Lower leg skin (tissue), 4 donors: ENCODE results near the gene EGLN2. TPM values are rescaled to one million over a fixed set of nuclear protein-coding genes. Genes with fewer than 3 reads are reported as not detected.

Experiments used
- DNase-seq, 2 donors: peaks; one replicate each; pipeline ENCODE4 v3.0.0-alpha.2; 2019; ENCODE audit warnings: low spot score in 2 of 2
- H3K4me3 ChIP-seq: fragments of 200-600 bp; sonication (generic); 2 replicates; pipeline ENCODE4 v1.5.1; 2017; ENCODE audit warnings: mild to moderate bottlenecking, low read depth; ENCODE audit not compliant: poor library complexity, severe bottlenecking
- CTCF ChIP-seq, 3 donors: fragments of 450-650 bp; IDR thresholded peaks; one replicate each; pipeline ENCODE4 v1.5.1; 2016; ENCODE audit warnings: antibody characterized with exemption in 3 of 3, mild to moderate bottlenecking in 3 of 3, moderate library complexity in 2 of 3
- POLR2A ChIP-seq, 2 donors: fragments of 450-650 bp; IDR thresholded peaks; one replicate each; pipeline ENCODE4 v1.6.1; 2016 to 2017; ENCODE audit warnings: antibody characterized with exemption in 2 of 2, mild to moderate bottlenecking in 1 of 2, moderate library complexity in 1 of 2
- WGBS, 2 donors: methylation state at CpG; one replicate each; pipeline ENCODE4 v1.1.5; 2018; 5-methylcytosine and 5-hydroxymethylcytosine counted together
- intact Hi-C: fragments of 100-400 bp; cut with DNase I; formaldehyde crosslinking; loops from one replicate; pipeline ENCODE4 v1.15.0; 2023; ENCODE audit warnings: low total_unique reads
- total RNA-seq, 4 donors: library from RNA; depleted of rRNA; stranded (reverse); fragments of >200 nt; gene quantifications; one replicate each; pipeline ENCODE4 v1.1.0, GENCODE V29; 2016

The EGLN2 gene
- total RNA-seq, 4 donors from 2014 or later, result 34.4 to 52.8 (median 45.1) TPM

DNA sequence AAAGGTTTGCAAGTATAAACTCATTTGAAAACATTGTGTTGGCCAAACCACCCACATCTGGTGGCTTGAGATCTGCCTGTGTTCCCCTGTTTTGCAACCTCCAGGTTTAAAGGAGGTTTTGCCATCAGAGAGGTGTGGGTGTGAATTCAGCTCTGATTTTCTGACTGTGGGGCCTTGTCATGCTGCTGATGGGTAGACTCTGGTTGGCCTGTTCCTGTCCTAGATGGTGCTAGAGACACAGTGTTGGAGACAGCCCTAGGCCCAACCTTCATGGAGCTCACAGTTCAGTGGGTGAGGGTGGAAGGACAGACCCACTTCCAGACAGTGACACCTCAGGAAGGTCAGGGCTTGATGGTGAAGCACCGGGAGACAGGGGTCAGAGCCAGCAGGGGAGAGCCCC lies 13.5 kb upstream of the EGLN2 start:
- WGBS, 2 donors, result 72 to 100% methylated on average over 1 of the region's 1 CpG
- no peak for DNase-seq
- H3K4me3 ChIP-seq, result no peak overlapping the region
- intact Hi-C loops, result no loop called here
- TF ChIP-seq CTCF (IDR thresholded peaks at IDR 0.05) (no peak), POLR2A (IDR thresholded peaks at IDR 0.05) (no peak)

- intact Hi-C loops, result no loop called here
- H3K4me3 ChIP-seq, result no peak overlapping the region
- WGBS, 2 donors, result 91 to 94% methylated on average over 24 to 25 of the region's 25 CpGs
- TF ChIP-seq CTCF (IDR thresholded peaks at IDR 0.05) (no peak), POLR2A (IDR thresholded peaks at IDR 0.05) (no peak)
- no peak for DNase-seq
These were observed 12.6 kb upstream of the EGLN2 start for GRCh38 chr19:40786060-40787037.

- H3K4me3 ChIP-seq, result no peak overlapping the region
- DNase-seq, result no peak
- whole genome bisulfite sequencing, 2 donors, result 71 to 95% methylated on average over 7 of the region's 7 CpGs
- TF ChIP-seq POLR2A (IDR thresholded peaks at IDR 0.05), result no peak
- no peak for TF ChIP-seq CTCF (IDR thresholded peaks at IDR 0.05)
- intact Hi-C loops, result no loop called here
These were observed 7.6 kb upstream of the EGLN2 start for GRCh38 chr19:40791349-40791748.

GRCh38 chr19:40791996-40792395 lies 7.0 kb upstream of the EGLN2 start:
- no peak overlapping the region for H3K4me3 ChIP-seq
- no peak for DNase-seq
- TF ChIP-seq POLR2A (IDR thresholded peaks at IDR 0.05) (no peak), CTCF (IDR thresholded peaks at IDR 0.05) (no peak)
- intact Hi-C loops, result no loop called here
- WGBS, 2 donors, result 62 to 69% methylated on average over 3 of the region's 3 CpGs

DNA sequence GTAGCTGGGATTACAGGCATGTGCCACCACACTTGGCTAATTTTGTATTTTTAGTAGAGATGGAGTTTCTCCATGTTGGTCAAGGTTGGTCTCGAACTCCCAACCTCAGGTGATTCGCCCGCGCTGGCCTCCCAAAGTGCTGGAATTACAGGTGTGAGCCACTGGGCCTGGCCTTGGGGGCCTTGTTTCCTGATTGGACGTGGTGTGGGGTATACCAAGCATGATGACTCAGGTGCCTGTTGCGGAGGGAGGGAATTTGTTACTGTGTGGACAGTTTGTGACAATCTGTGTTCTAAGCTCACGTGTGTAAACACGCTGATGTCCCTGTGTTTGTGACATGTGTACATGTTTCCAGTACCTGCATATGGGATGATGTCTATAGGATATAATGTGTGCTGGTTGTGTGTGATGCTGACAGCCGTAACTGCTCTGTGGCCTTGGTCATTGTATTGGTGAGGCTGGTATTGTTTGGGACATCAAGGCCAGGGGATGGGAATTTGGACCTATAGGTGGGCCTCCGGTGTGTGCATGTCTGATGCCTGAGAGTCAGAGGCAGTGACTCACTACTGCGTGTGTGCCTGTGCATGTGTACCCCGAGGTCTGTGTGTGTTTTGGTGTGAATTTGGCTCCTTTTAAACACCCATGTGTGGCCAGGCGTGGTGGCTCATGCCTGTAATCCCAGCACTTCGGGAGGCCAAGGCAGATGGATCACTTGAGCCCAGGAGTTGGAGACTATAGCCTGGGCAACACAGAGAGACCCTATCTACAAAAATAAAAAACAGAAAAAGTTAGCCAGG lies 1.6 kb upstream of the EGLN2 start:
- TF ChIP-seq POLR2A (IDR thresholded peaks at IDR 0.05) (no peak), CTCF (IDR thresholded peaks at IDR 0.05) (no peak)
- 90 to 96% methylated on average over 14 of the region's 14 CpGs for WGBS, 2 donors
- H3K4me3 ChIP-seq, result no peak overlapping the region
- intact Hi-C loops, result no loop called here
- DNase-seq, result no peak
